HG03575 (cell line): ENCODE data around the gene NISCH.

Source experiments
- ATAC-seq: cut with Tn5 transposase; IDR thresholded peaks from one replicate; pipeline ENCODE4 v1.9.1; 2021; ENCODE audit not compliant: unreplicated experiment, insufficient number of reproducible peaks, low FRiP score; ENCODE audit errors: extremely low read depth

NISCH gene

GRCh38 chr3:52434491-52435115, 20.8 kb upstream of the NISCH start:
- no peak for ATAC-seq

- ATAC-seq = no peak
These were observed 19.9 kb upstream of the NISCH start for GRCh38 chr3:52435246-52436101.

- no peak for ATAC-seq
These were observed 18.8 kb upstream of the NISCH start for GRCh38 chr3:52436500-52437149.

GRCh38 chr3:52437326-52438103, 17.9 kb upstream of the NISCH start:
- ATAC-seq = no peak

GRCh38 chr3:52438104-52438376, 17.4 kb upstream of the NISCH start:
- ATAC-seq = no peak

GRCh38 chr3:52438579-52439425, 16.6 kb upstream of the NISCH start:
- ATAC-seq = no peak

GRCh38 chr3:52439426-52440248, 15.8 kb upstream of the NISCH start:
- no peak for ATAC-seq

- ATAC-seq = no peak
These were observed 15.2 kb upstream of the NISCH start for GRCh38 chr3:52440249-52440551.

- no peak for ATAC-seq
These were observed 14.7 kb upstream of the NISCH start for GRCh38 chr3:52440671-52441070.

- ATAC-seq = no peak
These were observed 14.2 kb upstream of the NISCH start for GRCh38 chr3:52441091-52441771.

- ATAC-seq = no peak
These were observed 13.6 kb upstream of the NISCH start for GRCh38 chr3:52441772-52442332.

- ATAC-seq = no peak
These were observed 12.8 kb upstream of the NISCH start for GRCh38 chr3:52442409-52443267.

GRCh38 chr3:52443268-52443610, 12.2 kb upstream of the NISCH start:
- no peak for ATAC-seq

GRCh38 chr3:52443791-52444687, 11.4 kb upstream of the NISCH start:
- ATAC-seq = no peak

- no peak for ATAC-seq
These were observed 10.3 kb upstream of the NISCH start, which contains the start of gene SEMA3G for GRCh38 chr3:52444860-52445793. TSS of gene SEMA3G (minus strand) at chr3:52445103. CDS start at chr3:52445027, 76 bp downstream.
